ENCODE results near the gene CDK8. TPM values are rescaled to one million over a fixed set of nuclear protein-coding genes. Genes with fewer than 3 reads are reported as not detected.
"Not testable (repeated sequence)": the region's sequence is repeated elsewhere in the genome, so short reads cannot be mapped to it uniquely, and the experiment has no call there.

Gene CDK8
- total RNA-seq, 2 donors from 2014 or later = 29.4 to 33.1 TPM

GRCh38 chr13:26280295-26280694 lies 26.4 kb downstream of the CDK8 start:
- H3K27ac Mint-ChIP-seq = no peak overlapping the region
- no peak overlapping the region for H3K27ac ChIP-seq (ENCODE audit: low read depth, low read length)
- peaks cover 8% of the 10 kb centered on the region for H3K4me1 ChIP-seq (ENCODE audit: control insufficient read depth, insufficient read depth, low read length)
- peaks cover 7% of the 10 kb centered on the region for H3K9me3 Mint-ChIP-seq
- no peaks in the 10 kb centered on the region for H3K27me3 Mint-ChIP-seq (ENCODE audit: insufficient read depth)
- no peak for TF ChIP-seq CTCF (conservative IDR thresholded peaks at IDR 0.05)
- H3K27me3 ChIP-seq (ENCODE audit: control insufficient read depth, insufficient read depth, low read length, poor library complexity, severe bottlenecking) = no peaks in the 10 kb centered on the region
- DNase-seq = no peak
- 60% methylated on average over 1 of the region's 2 CpGs for WGBS, 2 experiments (ENCODE audit: insufficient coverage in 1 of 2, insufficient read length in 1 of 2)
- H3K4me1 Mint-ChIP-seq = peaks cover 36% of the 10 kb centered on the region
- H3K9me3 ChIP-seq (ENCODE audit: control insufficient read depth, low read length) = peaks cover 9% of the 10 kb centered on the region
- H3K36me3 Mint-ChIP-seq (ENCODE audit: low read depth) = peaks cover 21% of the 10 kb centered on the region
- no peak overlapping the region for H3K4me3 Mint-ChIP-seq
- H3K4me3 ChIP-seq (ENCODE audit: low read length) = no peak overlapping the region
- H3K9ac ChIP-seq (ENCODE audit: extremely low read depth, low read length, poor library complexity, severe bottlenecking) = no peak overlapping the region
- H3K36me3 ChIP-seq (ENCODE audit: control insufficient read depth, insufficient read depth, low read length) = peaks cover 6% of the 10 kb centered on the region

- TF ChIP-seq CTCF (conservative IDR thresholded peaks at IDR 0.05) = peak; percentile 47
- H3K9ac ChIP-seq (ENCODE audit: extremely low read depth, low read length, poor library complexity, severe bottlenecking) = no peak overlapping the region
- H3K4me3 ChIP-seq (ENCODE audit: low read length) = peak overlapping the region; percentile 56
- H3K4me1 ChIP-seq (ENCODE audit: control insufficient read depth, insufficient read depth, low read length) = peaks cover 8% of the 10 kb centered on the region
- Mint-ChIP-seq H3K4me1 (peaks cover 40% of the 10 kb centered on the region), H3K27me3 (ENCODE audit: insufficient read depth) (no peaks in the 10 kb centered on the region), H3K9me3 (peaks cover 7% of the 10 kb centered on the region), H3K27ac (no peak overlapping the region), H3K4me3 (no peak overlapping the region), H3K36me3 (ENCODE audit: low read depth) (peaks cover 21% of the 10 kb centered on the region)
- H3K36me3 ChIP-seq (ENCODE audit: control insufficient read depth, insufficient read depth, low read length) = peaks cover 6% of the 10 kb centered on the region
- peak; percentile 55 for DNase-seq
- no peak overlapping the region for H3K27ac ChIP-seq (ENCODE audit: low read depth, low read length)
- peaks cover 9% of the 10 kb centered on the region for H3K9me3 ChIP-seq (ENCODE audit: control insufficient read depth, low read length)
- WGBS, 2 experiments (ENCODE audit: insufficient coverage in 1 of 2, insufficient read length in 1 of 2) = 83 to 95% methylated on average over 1 of the region's 1 CpG
- H3K27me3 ChIP-seq (ENCODE audit: control insufficient read depth, insufficient read depth, low read length, poor library complexity, severe bottlenecking) = no peaks in the 10 kb centered on the region
These were observed 26.9 kb downstream of the CDK8 start for GRCh38 chr13:26280822-26281221.

GRCh38 chr13:26285911-26286310 lies 32.0 kb downstream of the CDK8 start:
- H3K27me3 ChIP-seq (ENCODE audit: control insufficient read depth, insufficient read depth, low read length, poor library complexity, severe bottlenecking); DNase-seq; H3K27me3 Mint-ChIP-seq (ENCODE audit: insufficient read depth); H3K27ac ChIP-seq (ENCODE audit: low read depth, low read length); H3K4me3 Mint-ChIP-seq; H3K9me3 ChIP-seq (ENCODE audit: control insufficient read depth, low read length); H3K36me3 ChIP-seq (ENCODE audit: control insufficient read depth, insufficient read depth, low read length); H3K4me3 ChIP-seq (ENCODE audit: low read length); H3K4me1 ChIP-seq (ENCODE audit: control insufficient read depth, insufficient read depth, low read length); H3K9me3 Mint-ChIP-seq; H3K27ac Mint-ChIP-seq; H3K9ac ChIP-seq (ENCODE audit: extremely low read depth, low read length, poor library complexity, severe bottlenecking): not testable (repeated sequence)
- peaks cover 20% of the 10 kb centered on the region for H3K36me3 Mint-ChIP-seq (ENCODE audit: low read depth)
- H3K4me1 Mint-ChIP-seq = peaks cover 32% of the 10 kb centered on the region
- 47% methylated on average over 2 of the region's 2 CpGs; no CpG with 5 or more reads in 1 of the 2 experiments for WGBS, 2 experiments (ENCODE audit: insufficient coverage in 1 of 2, insufficient read length in 1 of 2)

- H3K9ac ChIP-seq (ENCODE audit: extremely low read depth, low read length, poor library complexity, severe bottlenecking); H3K4me3 Mint-ChIP-seq; H3K27me3 ChIP-seq (ENCODE audit: control insufficient read depth, insufficient read depth, low read length, poor library complexity, severe bottlenecking); DNase-seq; H3K4me3 ChIP-seq (ENCODE audit: low read length); H3K9me3 Mint-ChIP-seq; H3K4me1 ChIP-seq (ENCODE audit: control insufficient read depth, insufficient read depth, low read length); H3K27ac ChIP-seq (ENCODE audit: low read depth, low read length); H3K36me3 Mint-ChIP-seq (ENCODE audit: low read depth); H3K27ac Mint-ChIP-seq; H3K9me3 ChIP-seq (ENCODE audit: control insufficient read depth, low read length); H3K27me3 Mint-ChIP-seq (ENCODE audit: insufficient read depth); H3K36me3 ChIP-seq (ENCODE audit: control insufficient read depth, insufficient read depth, low read length): not testable (repeated sequence)
- peaks cover 12% of the 10 kb centered on the region for H3K4me1 Mint-ChIP-seq
- 97% methylated on average over 7 of the region's 7 CpGs; no CpG with 5 or more reads in 1 of the 2 experiments for WGBS, 2 experiments (ENCODE audit: insufficient coverage in 1 of 2, insufficient read length in 1 of 2)
These were observed 34.9 kb downstream of the CDK8 start for GRCh38 chr13:26288838-26289237.

Data from endodermal cell (in vitro differentiated cells).